HepG2 (cell line): Measurements from ENCODE around the gene NAB2. TPM values are rescaled to one million over a fixed set of nuclear protein-coding genes. Genes with fewer than 3 reads are reported as not detected.

Experiments
- ERF ChIP-seq: IDR thresholded peaks from 2 replicates; pipeline ENCODE4 v1.6.1; 2018; ENCODE audit warnings: missing biosample characterization, missing genetic modification reagents
- SALL1 ChIP-seq: sonication (generic); formaldehyde crosslinking; IDR thresholded peaks from 2 replicates; pipeline ENCODE4 v1.8.0; 2022; ENCODE audit warnings: mild to moderate bottlenecking, missing genetic modification reagents
- TBX3 ChIP-seq: fragments of 450-650 bp; IDR thresholded peaks from 2 replicates; pipeline ENCODE4 v1.6.1; 2017; ENCODE audit warnings: antibody characterized with exemption, mild to moderate bottlenecking, inconsistent platforms, borderline replicate concordance
- TCF12 ChIP-seq, 2 experiments: fragments of 450-650 bp in 1 of 2; sonication (generic) in 1 of 2; formaldehyde crosslinking in 1 of 2; IDR thresholded peaks; 2 replicates each; pipeline versions ENCODE4 v1.6.1 to v1.8.0; 2017 to 2022; ENCODE audit warnings: antibody characterized with exemption in 1 of 2, mild to moderate bottlenecking in 1 of 2, missing genetic modification reagents in 1 of 2, moderate library complexity in 1 of 2
- ZBTB7B ChIP-seq: sonication (generic); formaldehyde crosslinking; IDR thresholded peaks from 2 replicates; pipeline ENCODE4 v1.4.0; 2020; ENCODE audit warnings: missing genetic modification reagents
- ZNF34 ChIP-seq: sonication (generic); formaldehyde crosslinking; IDR thresholded peaks from 2 replicates; pipeline ENCODE4 v1.4.0; 2020; ENCODE audit warnings: mild to moderate bottlenecking, missing genetic modification reagents, borderline replicate concordance
- ZNF44 ChIP-seq: sonication (generic); formaldehyde crosslinking; IDR thresholded peaks from 2 replicates; pipeline ENCODE4 v1.5.1; 2020; ENCODE audit warnings: mild to moderate bottlenecking, missing genetic modification reagents
- polyA plus RNA-seq, 8 experiments: library from polyadenylated mRNA; depleted of rRNA in 3 of 8; stranded (reverse) in 7 of 8; unstranded in 1 of 8; fragments of >200 nt; fragmentation: Illumina TruSeq in 4 of 8; extraction: Trizol in 4 of 8; gene quantifications; 2 replicates each; pipeline versions ENCODE4 v1.2.1 to v1.2.3, GENCODE V29; 2011 to 2016; ENCODE audit warnings: low read depth in 4 of 8, missing spikeins in 1 of 8, mixed read lengths in 1 of 8; ENCODE audit not compliant: insufficient read depth in 1 of 8
- total RNA-seq, 5 experiments: library from RNA; depleted of rRNA; stranded (reverse); fragments of >200 nt; fragmentation: Illumina TruSeq; extraction: Trizol; gene quantifications; 2 replicates each; pipeline ENCODE4 v1.2.3, GENCODE V29; 2016; ENCODE audit warnings: low read depth in 1 of 5
- TF ChIP-seq, protein P1 (sequence below): sonication (generic); formaldehyde crosslinking; IDR thresholded peaks from 2 replicates; pipeline ENCODE4 v1.5.0; 2020; ENCODE audit warnings: mild to moderate bottlenecking, missing genetic modification reagents, borderline replicate concordance
- TF ChIP-seq, protein P2 (sequence below): sonication (generic); formaldehyde crosslinking; IDR thresholded peaks from 2 replicates; pipeline ENCODE4 v1.4.0; 2020; ENCODE audit warnings: missing genetic modification reagents
- TF ChIP-seq, protein P3 (sequence below), 2 experiments: fragments of 450-650 bp in 1 of 2; sonication (generic) in 1 of 2; formaldehyde crosslinking; IDR thresholded peaks; 2 replicates each; pipeline versions ENCODE4 v1.5.0 to v1.8.0; 2020 to 2022; ENCODE audit warnings: mild to moderate bottlenecking in 1 of 2, missing genetic modification reagents in 1 of 2
- TF ChIP-seq, protein P4 (sequence below): sonication (generic); formaldehyde crosslinking; IDR thresholded peaks from 2 replicates; pipeline ENCODE4 v1.8.0; 2022; ENCODE audit warnings: missing genetic modification reagents, mild to moderate bottlenecking, moderate library complexity, borderline replicate concordance
- TF ChIP-seq, protein P5 (sequence below): sonication (generic); formaldehyde crosslinking; IDR thresholded peaks from 2 replicates; pipeline ENCODE4 v1.4.0; 2020; ENCODE audit warnings: mild to moderate bottlenecking, missing genetic modification reagents, borderline replicate concordance

Gene NAB2
- total and polyA plus RNA-seq, 2 of the 13 experiments (the other 11 are each of a cell fraction or from before 2014, with no cell fraction given) = 11.7 to 12.9 TPM

DNA sequence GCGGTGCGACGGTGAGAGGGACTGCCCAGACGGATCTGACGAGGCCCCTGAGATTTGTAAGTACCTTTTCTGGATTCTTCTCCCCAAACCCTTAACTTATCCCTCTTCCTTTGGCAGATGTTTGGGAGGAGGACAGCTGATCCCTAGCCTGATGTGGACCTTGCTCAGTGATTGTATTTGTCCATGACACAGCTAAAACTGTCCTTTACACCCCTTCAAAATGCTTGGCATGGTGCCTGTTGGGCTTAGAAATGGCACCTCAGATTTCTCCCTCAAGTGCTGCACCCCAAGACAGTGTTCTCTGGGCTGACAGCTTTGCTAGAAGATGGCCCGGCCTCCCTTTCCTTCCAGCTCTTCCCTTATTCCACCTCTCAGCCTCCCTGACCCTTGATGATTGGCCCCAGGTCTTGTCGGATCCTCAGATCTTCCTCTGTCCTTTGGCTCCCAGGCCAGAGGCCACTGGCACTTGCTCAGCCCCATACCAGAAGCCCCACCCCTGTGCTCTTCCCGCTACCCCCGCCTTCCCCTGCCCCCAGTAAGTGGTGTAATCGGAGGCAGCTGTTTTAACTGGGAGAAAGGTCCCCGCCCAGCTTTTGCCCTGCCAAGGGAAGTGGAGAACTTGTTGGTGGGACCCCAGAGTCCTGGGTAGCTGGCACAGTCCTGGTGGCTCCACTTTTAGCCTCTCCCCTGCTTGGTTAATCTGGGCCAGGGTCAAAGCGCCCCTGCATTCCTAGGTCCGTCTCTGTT is 49.8 kb downstream of the NAB2 start (continued):
- TF ChIP-seq, protein P1, sequence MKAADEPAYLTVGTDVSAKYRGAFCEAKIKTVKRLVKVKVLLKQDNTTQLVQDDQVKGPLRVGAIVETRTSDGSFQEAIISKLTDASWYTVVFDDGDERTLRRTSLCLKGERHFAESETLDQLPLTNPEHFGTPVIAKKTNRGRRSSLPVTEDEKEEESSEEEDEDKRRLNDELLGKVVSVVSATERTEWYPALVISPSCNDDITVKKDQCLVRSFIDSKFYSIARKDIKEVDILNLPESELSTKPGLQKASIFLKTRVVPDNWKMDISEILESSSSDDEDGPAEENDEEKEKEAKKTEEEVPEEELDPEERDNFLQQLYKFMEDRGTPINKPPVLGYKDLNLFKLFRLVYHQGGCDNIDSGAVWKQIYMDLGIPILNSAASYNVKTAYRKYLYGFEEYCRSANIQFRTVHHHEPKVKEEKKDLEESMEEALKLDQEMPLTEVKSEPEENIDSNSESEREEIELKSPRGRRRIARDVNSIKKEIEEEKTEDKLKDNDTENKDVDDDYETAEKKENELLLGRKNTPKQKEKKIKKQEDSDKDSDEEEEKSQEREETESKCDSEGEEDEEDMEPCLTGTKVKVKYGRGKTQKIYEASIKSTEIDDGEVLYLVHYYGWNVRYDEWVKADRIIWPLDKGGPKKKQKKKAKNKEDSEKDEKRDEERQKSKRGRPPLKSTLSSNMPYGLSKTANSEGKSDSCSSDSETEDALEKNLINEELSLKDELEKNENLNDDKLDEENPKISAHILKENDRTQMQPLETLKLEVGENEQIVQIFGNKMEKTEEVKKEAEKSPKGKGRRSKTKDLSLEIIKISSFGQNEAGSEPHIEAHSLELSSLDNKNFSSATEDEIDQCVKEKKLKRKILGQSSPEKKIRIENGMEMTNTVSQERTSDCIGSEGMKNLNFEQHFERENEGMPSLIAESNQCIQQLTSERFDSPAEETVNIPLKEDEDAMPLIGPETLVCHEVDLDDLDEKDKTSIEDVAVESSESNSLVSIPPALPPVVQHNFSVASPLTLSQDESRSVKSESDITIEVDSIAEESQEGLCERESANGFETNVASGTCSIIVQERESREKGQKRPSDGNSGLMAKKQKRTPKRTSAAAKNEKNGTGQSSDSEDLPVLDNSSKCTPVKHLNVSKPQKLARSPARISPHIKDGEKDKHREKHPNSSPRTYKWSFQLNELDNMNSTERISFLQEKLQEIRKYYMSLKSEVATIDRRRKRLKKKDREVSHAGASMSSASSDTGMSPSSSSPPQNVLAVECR = peak; percentile 27; the same call in 1 of the 2 replicates
- no peak for TF ChIP-seq TCF12 (IDR thresholded peaks at IDR 0.05)
- TF ChIP-seq TCF12 (CRISPR knock-in tag; IDR thresholded peaks at IDR 0.05) = peak; percentile 41; the same call in 1 of the 2 replicates
- TF ChIP-seq, protein P2, sequence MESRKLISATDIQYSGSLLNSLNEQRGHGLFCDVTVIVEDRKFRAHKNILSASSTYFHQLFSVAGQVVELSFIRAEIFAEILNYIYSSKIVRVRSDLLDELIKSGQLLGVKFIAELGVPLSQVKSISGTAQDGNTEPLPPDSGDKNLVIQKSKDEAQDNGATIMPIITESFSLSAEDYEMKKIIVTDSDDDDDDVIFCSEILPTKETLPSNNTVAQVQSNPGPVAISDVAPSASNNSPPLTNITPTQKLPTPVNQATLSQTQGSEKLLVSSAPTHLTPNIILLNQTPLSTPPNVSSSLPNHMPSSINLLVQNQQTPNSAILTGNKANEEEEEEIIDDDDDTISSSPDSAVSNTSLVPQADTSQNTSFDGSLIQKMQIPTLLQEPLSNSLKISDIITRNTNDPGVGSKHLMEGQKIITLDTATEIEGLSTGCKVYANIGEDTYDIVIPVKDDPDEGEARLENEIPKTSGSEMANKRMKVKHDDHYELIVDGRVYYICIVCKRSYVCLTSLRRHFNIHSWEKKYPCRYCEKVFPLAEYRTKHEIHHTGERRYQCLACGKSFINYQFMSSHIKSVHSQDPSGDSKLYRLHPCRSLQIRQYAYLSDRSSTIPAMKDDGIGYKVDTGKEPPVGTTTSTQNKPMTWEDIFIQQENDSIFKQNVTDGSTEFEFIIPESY (CRISPR knock-in tag) = peak; percentile 52
- no peak for TF ChIP-seq ERF
- 0 out of 2 replicates have a peak, but pooled peaks have one; percentile 30 for TF ChIP-seq ZBTB7B (CRISPR knock-in tag)
- TF ChIP-seq, protein P3, sequence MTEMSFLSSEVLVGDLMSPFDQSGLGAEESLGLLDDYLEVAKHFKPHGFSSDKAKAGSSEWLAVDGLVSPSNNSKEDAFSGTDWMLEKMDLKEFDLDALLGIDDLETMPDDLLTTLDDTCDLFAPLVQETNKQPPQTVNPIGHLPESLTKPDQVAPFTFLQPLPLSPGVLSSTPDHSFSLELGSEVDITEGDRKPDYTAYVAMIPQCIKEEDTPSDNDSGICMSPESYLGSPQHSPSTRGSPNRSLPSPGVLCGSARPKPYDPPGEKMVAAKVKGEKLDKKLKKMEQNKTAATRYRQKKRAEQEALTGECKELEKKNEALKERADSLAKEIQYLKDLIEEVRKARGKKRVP (CRISPR knock-in tag; IDR thresholded peaks at IDR 0.05) = 0 out of 4 replicates have a peak, but pooled peaks of 1 of the 2 experiments have one; percentile 46
- TF ChIP-seq ZNF34 = 0 out of 2 replicates have a peak, but pooled peaks have one; percentile 60
- TF ChIP-seq, protein P4, sequence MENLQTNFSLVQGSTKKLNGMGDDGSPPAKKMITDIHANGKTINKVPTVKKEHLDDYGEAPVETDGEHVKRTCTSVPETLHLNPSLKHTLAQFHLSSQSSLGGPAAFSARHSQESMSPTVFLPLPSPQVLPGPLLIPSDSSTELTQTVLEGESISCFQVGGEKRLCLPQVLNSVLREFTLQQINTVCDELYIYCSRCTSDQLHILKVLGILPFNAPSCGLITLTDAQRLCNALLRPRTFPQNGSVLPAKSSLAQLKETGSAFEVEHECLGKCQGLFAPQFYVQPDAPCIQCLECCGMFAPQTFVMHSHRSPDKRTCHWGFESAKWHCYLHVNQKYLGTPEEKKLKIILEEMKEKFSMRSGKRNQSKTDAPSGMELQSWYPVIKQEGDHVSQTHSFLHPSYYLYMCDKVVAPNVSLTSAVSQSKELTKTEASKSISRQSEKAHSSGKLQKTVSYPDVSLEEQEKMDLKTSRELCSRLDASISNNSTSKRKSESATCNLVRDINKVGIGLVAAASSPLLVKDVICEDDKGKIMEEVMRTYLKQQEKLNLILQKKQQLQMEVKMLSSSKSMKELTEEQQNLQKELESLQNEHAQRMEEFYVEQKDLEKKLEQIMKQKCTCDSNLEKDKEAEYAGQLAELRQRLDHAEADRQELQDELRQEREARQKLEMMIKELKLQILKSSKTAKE = 0 out of 2 replicates have a peak, but pooled peaks have one; percentile 28
- peak; percentile 39; the same call in 1 of the 2 replicates for TF ChIP-seq ZNF44 (CRISPR knock-in tag)
- peak; percentile 62 for TF ChIP-seq SALL1 (CRISPR knock-in tag)
- TF ChIP-seq, protein P5, sequence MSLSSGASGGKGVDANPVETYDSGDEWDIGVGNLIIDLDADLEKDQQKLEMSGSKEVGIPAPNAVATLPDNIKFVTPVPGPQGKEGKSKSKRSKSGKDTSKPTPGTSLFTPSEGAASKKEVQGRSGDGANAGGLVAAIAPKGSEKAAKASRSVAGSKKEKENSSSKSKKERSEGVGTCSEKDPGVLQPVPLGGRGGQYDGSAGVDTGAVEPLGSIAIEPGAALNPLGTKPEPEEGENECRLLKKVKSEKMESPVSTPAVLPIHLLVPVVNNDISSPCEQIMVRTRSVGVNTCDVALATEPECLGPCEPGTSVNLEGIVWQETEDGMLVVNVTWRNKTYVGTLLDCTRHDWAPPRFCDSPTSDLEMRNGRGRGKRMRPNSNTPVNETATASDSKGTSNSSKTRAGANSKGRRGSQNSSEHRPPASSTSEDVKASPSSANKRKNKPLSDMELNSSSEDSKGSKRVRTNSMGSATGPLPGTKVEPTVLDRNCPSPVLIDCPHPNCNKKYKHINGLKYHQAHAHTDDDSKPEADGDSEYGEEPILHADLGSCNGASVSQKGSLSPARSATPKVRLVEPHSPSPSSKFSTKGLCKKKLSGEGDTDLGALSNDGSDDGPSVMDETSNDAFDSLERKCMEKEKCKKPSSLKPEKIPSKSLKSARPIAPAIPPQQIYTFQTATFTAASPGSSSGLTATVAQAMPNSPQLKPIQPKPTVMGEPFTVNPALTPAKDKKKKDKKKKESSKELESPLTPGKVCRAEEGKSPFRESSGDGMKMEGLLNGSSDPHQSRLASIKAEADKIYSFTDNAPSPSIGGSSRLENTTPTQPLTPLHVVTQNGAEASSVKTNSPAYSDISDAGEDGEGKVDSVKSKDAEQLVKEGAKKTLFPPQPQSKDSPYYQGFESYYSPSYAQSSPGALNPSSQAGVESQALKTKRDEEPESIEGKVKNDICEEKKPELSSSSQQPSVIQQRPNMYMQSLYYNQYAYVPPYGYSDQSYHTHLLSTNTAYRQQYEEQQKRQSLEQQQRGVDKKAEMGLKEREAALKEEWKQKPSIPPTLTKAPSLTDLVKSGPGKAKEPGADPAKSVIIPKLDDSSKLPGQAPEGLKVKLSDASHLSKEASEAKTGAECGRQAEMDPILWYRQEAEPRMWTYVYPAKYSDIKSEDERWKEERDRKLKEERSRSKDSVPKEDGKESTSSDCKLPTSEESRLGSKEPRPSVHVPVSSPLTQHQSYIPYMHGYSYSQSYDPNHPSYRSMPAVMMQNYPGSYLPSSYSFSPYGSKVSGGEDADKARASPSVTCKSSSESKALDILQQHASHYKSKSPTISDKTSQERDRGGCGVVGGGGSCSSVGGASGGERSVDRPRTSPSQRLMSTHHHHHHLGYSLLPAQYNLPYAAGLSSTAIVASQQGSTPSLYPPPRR (CRISPR knock-in tag) = peak; percentile 48; the same call in 1 of the 2 replicates
- TF ChIP-seq TBX3 = peak; percentile 44; the same call in 1 of the 2 replicates
